HG02588 (cell line): ENCODE measurements around the gene ARL4A.

Experiments used
- ATAC-seq: cut with Tn5 transposase; IDR thresholded peaks from one replicate; pipeline ENCODE4 v1.9.1; 2021; ENCODE audit warnings: mild to moderate bottlenecking, moderate library complexity; ENCODE audit not compliant: unreplicated experiment

ARL4A gene

GRCh38 chr7:12699299-12699698 lies 11.9 kb downstream of the ARL4A start:
- no peak for ATAC-seq

- ATAC-seq = no peak
These were observed 14.0 kb downstream of the ARL4A start for GRCh38 chr7:12701433-12701832.

GRCh38 chr7:12703881-12704280 lies 16.4 kb downstream of the ARL4A start:
- ATAC-seq = no peak

GRCh38 chr7:12705878-12706277 lies 18.4 kb downstream of the ARL4A start:
- no peak for ATAC-seq

- ATAC-seq = no peak
These were observed 19.6 kb downstream of the ARL4A start for GRCh38 chr7:12706900-12707536.

- ATAC-seq = no peak
These were observed 20.9 kb downstream of the ARL4A start for GRCh38 chr7:12708314-12708713.

- ATAC-seq = no peak
These were observed 22.5 kb downstream of the ARL4A start for GRCh38 chr7:12709726-12710502.

- no peak for ATAC-seq
These were observed 23.7 kb downstream of the ARL4A start for GRCh38 chr7:12711124-12711523.

- ATAC-seq = no peak
These were observed 24.8 kb downstream of the ARL4A start for GRCh38 chr7:12712236-12712635.

- ATAC-seq = no peak
These were observed 26.4 kb downstream of the ARL4A start for GRCh38 chr7:12713625-12714378.

- ATAC-seq = no peak
These were observed 26.9 kb downstream of the ARL4A start for GRCh38 chr7:12714379-12714737.

- no peak for ATAC-seq
These were observed 28.1 kb downstream of the ARL4A start for GRCh38 chr7:12715372-12716133.

- no peak for ATAC-seq
These were observed 28.8 kb downstream of the ARL4A start for GRCh38 chr7:12716134-12716681.

- ATAC-seq = no peak
These were observed 29.3 kb downstream of the ARL4A start for GRCh38 chr7:12716722-12717121.

- ATAC-seq = no peak
These were observed 31.9 kb downstream of the ARL4A start for GRCh38 chr7:12719141-12719919.

GRCh38 chr7:12719981-12720865 lies 32.8 kb downstream of the ARL4A start:
- ATAC-seq = no peak

GRCh38 chr7:12721286-12721830 lies 33.9 kb downstream of the ARL4A start:
- ATAC-seq = no peak

- no peak for ATAC-seq
These were observed 34.7 kb downstream of the ARL4A start for GRCh38 chr7:12722136-12722535.
